Measurements from ENCODE around the gene CXCL10.

The CXCL10 gene

GRCh38 chr4:76011700-76012387 lies 11.5 kb downstream of the CXCL10 start:
- DNase-seq (ENCODE audit: low read depth, low spot score), result peak; percentile 71
- H3K4me3 ChIP-seq (ENCODE audit: low read depth, low read length), result no peak overlapping the region
- TF ChIP-seq CTCF (IDR thresholded peaks at IDR 0.05; ENCODE audit: low read depth, low read length), result no peak

GRCh38 chr4:76011018-76011670 lies 12.2 kb downstream of the CXCL10 start:
- no peak for TF ChIP-seq CTCF (IDR thresholded peaks at IDR 0.05; ENCODE audit: low read depth, low read length)
- in situ Hi-C loops (cut with HindIII; ENCODE audit: low sequenced_read_pairs), result no loop called here
- DNase-seq (ENCODE audit: low read depth, low spot score), result no peak
- no peak overlapping the region for H3K4me3 ChIP-seq (ENCODE audit: low read depth, low read length)

More at GRCh38 chr4:76011700-76012387, 11.5 kb downstream of the CXCL10 start:
- in situ Hi-C loops (cut with HindIII; ENCODE audit: low sequenced_read_pairs), result no loop called here

GRCh38 chr4:76010576-76010975 lies 12.7 kb downstream of the CXCL10 start:
- in situ Hi-C loops (cut with HindIII; ENCODE audit: low sequenced_read_pairs), result no loop called here
- no peak for TF ChIP-seq CTCF (IDR thresholded peaks at IDR 0.05; ENCODE audit: low read depth, low read length)
- no peak for DNase-seq (ENCODE audit: low read depth, low spot score)

GRCh38 chr4:76009311-76009710 lies 14.0 kb downstream of the CXCL10 start:
- no peak for TF ChIP-seq CTCF (IDR thresholded peaks at IDR 0.05; ENCODE audit: low read depth, low read length)
- H3K4me3 ChIP-seq (ENCODE audit: low read depth, low read length), result no peak overlapping the region
- DNase-seq (ENCODE audit: low read depth, low spot score), result no peak
- in situ Hi-C loops (cut with HindIII; ENCODE audit: low sequenced_read_pairs), result no loop called here

More at GRCh38 chr4:76010576-76010975, 12.7 kb downstream of the CXCL10 start:
- no peak overlapping the region for H3K4me3 ChIP-seq (ENCODE audit: low read depth, low read length)

- H3K4me3 ChIP-seq (ENCODE audit: low read depth, low read length), result no peak within 1 kb of the TSS
- in situ Hi-C loops (cut with HindIII; ENCODE audit: low sequenced_read_pairs), result no loop called here
- no peak for TF ChIP-seq CTCF (IDR thresholded peaks at IDR 0.05; ENCODE audit: low read depth, low read length)
- no peak for DNase-seq (ENCODE audit: low read depth, low spot score)
Measured at GRCh38 chr4:76007089-76007862, 16.0 kb downstream of the CXCL10 start, which contains the start of gene CXCL9. CXCL9 (minus strand) TSS chr4:76007509; CDS start chr4:76007449, 60 bp downstream.

GRCh38 chr4:76003620-76004019 lies 19.7 kb downstream of the CXCL10 start:
- DNase-seq (ENCODE audit: low read depth, low spot score), result no peak
- in situ Hi-C loops (cut with HindIII; ENCODE audit: low sequenced_read_pairs), result no loop called here
- TF ChIP-seq CTCF (IDR thresholded peaks at IDR 0.05; ENCODE audit: low read depth, low read length), result no peak
- H3K4me3 ChIP-seq (ENCODE audit: low read depth, low read length), result no peak overlapping the region
